SJCRH30 (cell line): ENCODE measurements around the gene TRIM25. TPM values are rescaled to one million over a fixed set of nuclear protein-coding genes. Genes with fewer than 3 reads are reported as not detected.

ENCODE experiments used
- DNase-seq, 2 experiments: peaks; one replicate each; pipeline ENCODE4 v3.0.0-alpha.2; 2015 to 2020
- H3K27ac ChIP-seq: fragments of 250-450 bp; sonication (Bioruptor Pico); 2 replicates; pipeline ENCODE4 v1.5.1; 2020; ENCODE audit warnings: mild to moderate bottlenecking, moderate library complexity
- H3K27me3 ChIP-seq: fragments of 250-450 bp; sonication (Bioruptor Pico); 2 replicates; pipeline ENCODE4 v1.5.1; 2020; ENCODE audit warnings: mild to moderate bottlenecking, moderate library complexity
- H3K36me3 ChIP-seq: fragments of 250-450 bp; sonication (Bioruptor Pico); 2 replicates; pipeline ENCODE4 v1.5.1; 2020; ENCODE audit warnings: mild to moderate bottlenecking, moderate library complexity
- H3K4me1 ChIP-seq: fragments of 250-450 bp; sonication (Bioruptor Pico); 2 replicates; pipeline ENCODE4 v1.5.1; 2020; ENCODE audit warnings: mild to moderate bottlenecking, moderate library complexity
- H3K4me3 ChIP-seq: fragments of 250-450 bp; sonication (Bioruptor Pico); 2 replicates; pipeline ENCODE4 v1.5.1; 2020; ENCODE audit warnings: mild to moderate bottlenecking, moderate library complexity
- H3K9me3 ChIP-seq: fragments of 250-450 bp; sonication (Bioruptor Pico); replicated peaks from 2 replicates; pipeline ENCODE4 v1.5.1; 2020; ENCODE audit warnings: mild to moderate bottlenecking, moderate library complexity
- total RNA-seq: library from RNA; depleted of rRNA; stranded (reverse); fragments of >200 nt; shearing (Covaris generic); gene quantifications from 2 replicates; pipeline ENCODE4 v1.2.3, GENCODE V29; 2014

TRIM25 gene
- total RNA-seq, 1 experiment from 2014 or later, result 2.7 TPM

DNA sequence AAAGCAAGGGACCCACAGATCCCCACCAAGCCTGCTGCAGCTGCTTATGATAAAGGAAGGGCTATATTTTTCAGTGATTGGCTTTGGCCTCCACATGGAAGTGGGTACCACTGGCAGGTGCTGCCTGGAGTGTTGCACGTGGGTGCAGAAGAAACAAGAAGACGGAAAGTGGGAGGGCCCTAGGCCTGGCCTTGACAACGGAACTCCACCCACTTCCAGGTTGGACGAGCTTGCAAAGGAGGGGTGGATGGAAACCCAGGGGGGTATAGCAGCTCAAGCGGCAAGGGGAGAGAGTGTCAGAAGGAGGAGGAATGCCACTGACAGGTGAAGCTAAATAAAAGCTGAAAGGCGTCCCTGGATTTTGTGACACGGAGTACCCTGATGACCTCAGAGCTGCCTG is 20.3 kb downstream of the TRIM25 start:
- Histone ChIP-seq H3K9me3 (no peaks in the 10 kb centered on the region), H3K4me1 (no peaks in the 10 kb centered on the region), H3K27me3 (no peaks in the 10 kb centered on the region), H3K36me3 (no peaks in the 10 kb centered on the region), H3K27ac (no peak overlapping the region), H3K4me3 (no peak overlapping the region)
- no peak for DNase-seq

DNA sequence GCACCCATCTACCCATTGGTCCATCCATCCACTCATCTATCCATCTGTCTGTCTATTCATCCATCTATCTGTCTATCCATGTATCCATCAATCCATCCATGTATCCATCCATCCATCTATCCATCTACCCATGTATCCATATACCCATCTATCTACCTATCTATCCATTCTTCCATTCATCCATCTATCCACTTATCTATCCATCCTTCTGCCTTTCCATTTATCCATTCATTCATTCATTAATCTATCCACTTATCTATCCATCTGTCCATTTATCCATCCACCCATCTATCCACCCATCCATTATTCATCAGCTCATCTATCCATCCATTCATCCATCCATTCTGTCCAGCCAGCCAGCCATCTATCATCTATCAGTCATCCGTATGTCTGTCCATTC is 21.5 kb downstream of the TRIM25 start:
- no peak for DNase-seq
- Histone ChIP-seq H3K9me3 (no peaks in the 10 kb centered on the region), H3K4me1 (no peaks in the 10 kb centered on the region), H3K27ac (no peak overlapping the region), H3K4me3 (no peak overlapping the region), H3K27me3 (no peaks in the 10 kb centered on the region), H3K36me3 (no peaks in the 10 kb centered on the region)

DNA sequence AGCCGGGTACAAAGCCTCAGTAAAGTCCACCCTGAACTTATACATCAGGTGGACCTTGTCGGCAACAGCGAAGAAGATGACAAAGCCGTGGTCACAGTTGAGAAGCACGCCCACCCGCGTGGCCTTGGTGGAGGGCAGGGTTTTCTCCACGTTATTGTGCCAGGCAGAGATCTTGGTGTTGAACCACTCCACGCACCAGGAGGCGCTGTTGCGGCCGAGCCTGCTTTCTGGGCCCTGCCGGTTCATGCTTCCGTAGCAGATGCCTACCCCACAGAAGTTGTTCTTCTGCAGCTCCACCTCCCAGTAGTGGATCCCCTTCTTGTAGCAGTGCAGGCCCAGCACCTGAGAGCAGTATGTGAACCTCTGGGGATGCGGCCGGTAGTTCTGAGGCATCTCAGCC is 22.1 kb downstream of the TRIM25 start:
- H3K4me1 ChIP-seq, result no peaks in the 10 kb centered on the region
- DNase-seq, result no peak
- H3K36me3 ChIP-seq, result no peaks in the 10 kb centered on the region
- H3K27me3 ChIP-seq, result no peaks in the 10 kb centered on the region
- H3K9me3 ChIP-seq, result no peaks in the 10 kb centered on the region
- H3K27ac ChIP-seq, result no peak overlapping the region
- H3K4me3 ChIP-seq, result no peak overlapping the region

DNA sequence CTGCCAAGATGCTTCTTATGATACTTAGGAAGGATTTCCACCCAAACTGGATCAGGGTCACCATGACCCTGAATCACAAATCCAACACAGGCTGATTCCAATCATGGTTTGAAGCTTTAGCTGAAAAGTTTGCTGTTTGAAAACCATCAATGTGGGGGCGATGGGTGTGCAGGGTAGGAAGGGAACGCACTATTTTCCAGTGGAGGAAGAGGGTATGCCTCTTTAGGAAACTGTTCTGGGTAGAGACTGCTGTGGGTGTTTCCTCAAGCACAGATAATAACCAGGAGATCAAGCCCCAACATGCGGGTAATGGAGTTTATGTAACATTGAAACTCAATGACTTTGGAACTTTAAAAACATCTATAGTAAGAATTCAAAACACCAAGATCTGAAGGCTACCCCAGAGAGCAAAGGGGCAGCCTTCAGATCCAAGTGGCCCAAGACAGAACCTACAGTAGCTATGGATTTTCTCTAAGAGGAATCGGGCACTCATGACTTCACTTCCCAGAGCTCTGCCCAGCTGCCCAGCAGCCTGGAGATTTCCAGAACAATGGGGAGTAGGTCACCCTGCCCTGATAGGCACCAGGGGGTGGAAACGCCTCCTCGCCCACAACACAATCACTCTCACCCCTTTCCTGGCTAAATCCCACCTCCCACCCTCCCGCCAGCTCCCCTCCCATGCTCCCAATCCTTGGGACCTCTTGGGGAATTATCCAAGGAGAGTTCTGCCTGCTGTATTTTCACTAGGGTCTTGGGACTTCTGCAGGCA is 22.8 kb downstream of the TRIM25 start:
- no peak overlapping the region for H3K4me3 ChIP-seq
- no peaks in the 10 kb centered on the region for H3K9me3 ChIP-seq
- no peak overlapping the region for H3K27ac ChIP-seq
- no peaks in the 10 kb centered on the region for H3K4me1 ChIP-seq
- DNase-seq, result no peak
- no peaks in the 10 kb centered on the region for H3K27me3 ChIP-seq
- no peaks in the 10 kb centered on the region for H3K36me3 ChIP-seq

DNA sequence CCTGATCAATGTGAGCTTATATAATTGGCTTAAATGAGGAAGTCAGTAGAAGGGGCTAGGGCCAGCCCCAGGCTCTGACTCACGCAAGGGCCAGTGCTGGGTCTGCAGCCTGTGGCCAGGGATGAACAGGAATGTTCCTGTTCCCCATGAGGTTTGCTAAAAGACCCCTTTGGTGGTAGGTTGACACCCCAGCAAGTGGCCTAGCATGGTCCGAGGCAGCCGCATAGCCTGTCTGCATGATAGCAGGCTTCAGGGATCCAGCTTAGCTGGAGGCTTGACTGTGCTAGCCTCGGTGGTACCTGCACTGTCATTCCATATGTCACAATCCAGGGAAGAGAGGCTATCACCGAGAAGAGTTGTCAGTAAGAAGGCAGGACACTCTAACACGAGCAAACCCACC is 23.5 kb downstream of the TRIM25 start:
- Histone ChIP-seq H3K36me3 (no peaks in the 10 kb centered on the region), H3K27me3 (no peaks in the 10 kb centered on the region), H3K4me3 (no peak overlapping the region), H3K9me3 (no peaks in the 10 kb centered on the region), H3K4me1 (no peaks in the 10 kb centered on the region), H3K27ac (no peak overlapping the region)
- no peak for DNase-seq

DNA sequence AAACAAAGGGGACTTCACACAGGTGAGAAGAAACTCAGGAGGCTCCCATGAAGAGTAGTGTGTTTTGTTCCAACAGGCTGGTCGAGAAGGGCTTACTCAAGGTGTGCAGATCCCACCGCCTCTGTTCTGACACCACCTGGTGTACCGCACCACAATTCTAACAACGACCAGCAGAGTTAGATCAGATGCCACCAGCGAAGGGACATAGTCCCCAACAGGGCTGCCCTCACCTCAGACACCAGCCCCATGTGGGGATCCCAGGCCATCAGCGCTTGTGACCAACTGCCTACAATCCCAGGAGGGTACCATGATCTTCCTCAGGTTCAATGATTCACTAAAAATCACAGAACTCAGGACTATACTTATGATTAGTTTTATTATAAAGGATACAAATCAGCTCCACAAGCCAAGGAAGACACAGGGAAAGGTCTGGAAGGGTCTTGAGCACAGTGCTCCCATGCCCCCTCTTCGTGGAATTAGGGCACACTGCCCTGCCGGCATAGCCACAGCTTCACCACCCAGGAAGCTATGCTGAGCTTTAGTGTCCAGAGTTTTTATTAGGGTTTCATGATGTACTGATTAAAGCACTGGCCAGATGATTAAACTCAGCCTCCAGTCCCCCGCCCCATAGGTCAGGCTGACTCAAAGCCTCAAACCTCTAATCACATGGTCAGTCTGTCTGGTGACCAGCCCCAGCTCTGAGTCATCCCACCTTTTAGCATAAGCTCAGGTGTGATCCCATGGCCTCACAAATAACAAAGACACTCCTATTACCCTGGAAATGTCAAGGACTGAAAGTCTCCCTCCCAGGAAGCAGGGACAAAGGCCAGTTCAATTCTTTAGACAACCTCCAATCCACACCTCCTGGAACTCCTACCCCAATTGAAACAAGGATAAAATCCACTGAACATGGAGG is 26.0 kb downstream of the TRIM25 start:
- Histone ChIP-seq H3K27me3 (no peaks in the 10 kb centered on the region), H3K27ac (no peak overlapping the region), H3K4me3 (no peak overlapping the region), H3K4me1 (no peaks in the 10 kb centered on the region), H3K9me3 (no peaks in the 10 kb centered on the region), H3K36me3 (no peaks in the 10 kb centered on the region)
- DNase-seq, result no peak

DNA sequence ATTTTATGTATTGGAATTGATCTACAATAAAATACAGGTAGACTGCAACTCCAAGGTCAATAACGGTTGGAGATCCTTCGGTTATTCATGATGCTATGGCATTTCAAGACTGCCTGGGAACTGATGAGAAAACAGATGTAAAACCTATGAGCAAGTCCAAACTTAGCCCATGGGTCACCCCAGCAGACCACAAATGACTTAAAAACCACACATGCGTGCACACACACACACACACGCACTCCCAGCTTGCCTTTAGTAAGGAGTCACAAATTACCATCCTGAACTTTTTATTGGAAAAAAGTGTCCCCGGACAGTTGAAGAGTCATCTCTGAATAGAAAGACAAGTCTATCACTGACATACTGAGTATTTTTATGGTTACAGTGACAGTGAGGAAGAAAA is 26.7 kb downstream of the TRIM25 start:
- DNase-seq, result no peak
- Histone ChIP-seq H3K27me3 (no peaks in the 10 kb centered on the region), H3K27ac (no peak overlapping the region), H3K4me3 (no peak overlapping the region), H3K4me1 (no peaks in the 10 kb centered on the region), H3K9me3 (no peaks in the 10 kb centered on the region), H3K36me3 (no peaks in the 10 kb centered on the region)

DNA sequence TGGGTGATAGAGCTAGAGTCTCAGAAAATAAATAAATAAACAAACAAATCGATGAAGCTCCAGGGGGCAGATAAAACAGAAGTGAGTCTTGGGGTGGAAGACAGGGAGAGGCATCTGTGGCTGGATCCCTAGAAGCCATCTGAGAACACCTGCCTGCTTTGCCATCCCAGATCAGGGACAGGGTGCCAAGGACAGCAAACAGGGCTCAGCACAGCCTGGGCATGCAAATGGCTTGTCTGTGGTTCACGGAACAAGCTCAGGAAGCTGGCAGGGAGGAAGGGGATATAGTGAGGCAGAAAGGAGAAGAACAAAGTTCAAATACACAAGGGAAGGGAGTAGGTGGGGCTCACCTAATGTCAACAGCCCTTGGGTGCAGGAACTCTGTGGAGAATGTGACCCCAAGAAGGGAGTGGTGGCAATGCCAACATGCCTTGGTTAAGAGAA is 27.5 kb downstream of the TRIM25 start:
- Histone ChIP-seq H3K27me3 (no peaks in the 10 kb centered on the region), H3K4me3 (no peak overlapping the region), H3K36me3 (no peaks in the 10 kb centered on the region), H3K27ac (no peak overlapping the region), H3K9me3 (no peaks in the 10 kb centered on the region), H3K4me1 (no peaks in the 10 kb centered on the region)
- no peak for DNase-seq

DNA sequence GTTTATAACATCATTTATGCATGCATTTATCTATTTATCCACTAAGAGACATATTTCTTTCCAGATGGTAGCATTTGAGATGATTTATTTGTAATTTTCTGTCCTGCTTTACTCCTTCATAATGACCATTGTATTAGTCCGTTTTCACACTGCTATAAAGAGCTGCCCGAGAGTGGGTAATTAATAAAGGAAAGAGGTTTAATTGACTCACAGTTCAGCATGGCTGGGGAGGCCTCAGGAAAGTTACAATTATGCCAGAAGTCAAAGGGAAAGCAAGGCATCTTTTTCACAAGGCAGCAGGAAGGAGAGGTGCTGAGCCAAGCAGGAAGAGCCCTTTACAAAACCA is 28.6 kb downstream of the TRIM25 start:
- H3K27me3 ChIP-seq, result no peaks in the 10 kb centered on the region
- DNase-seq, result no peak
- H3K9me3 ChIP-seq, result no peaks in the 10 kb centered on the region
- no peaks in the 10 kb centered on the region for H3K36me3 ChIP-seq
- H3K4me3 ChIP-seq, result no peak overlapping the region
- no peak overlapping the region for H3K27ac ChIP-seq
- no peaks in the 10 kb centered on the region for H3K4me1 ChIP-seq

DNA sequence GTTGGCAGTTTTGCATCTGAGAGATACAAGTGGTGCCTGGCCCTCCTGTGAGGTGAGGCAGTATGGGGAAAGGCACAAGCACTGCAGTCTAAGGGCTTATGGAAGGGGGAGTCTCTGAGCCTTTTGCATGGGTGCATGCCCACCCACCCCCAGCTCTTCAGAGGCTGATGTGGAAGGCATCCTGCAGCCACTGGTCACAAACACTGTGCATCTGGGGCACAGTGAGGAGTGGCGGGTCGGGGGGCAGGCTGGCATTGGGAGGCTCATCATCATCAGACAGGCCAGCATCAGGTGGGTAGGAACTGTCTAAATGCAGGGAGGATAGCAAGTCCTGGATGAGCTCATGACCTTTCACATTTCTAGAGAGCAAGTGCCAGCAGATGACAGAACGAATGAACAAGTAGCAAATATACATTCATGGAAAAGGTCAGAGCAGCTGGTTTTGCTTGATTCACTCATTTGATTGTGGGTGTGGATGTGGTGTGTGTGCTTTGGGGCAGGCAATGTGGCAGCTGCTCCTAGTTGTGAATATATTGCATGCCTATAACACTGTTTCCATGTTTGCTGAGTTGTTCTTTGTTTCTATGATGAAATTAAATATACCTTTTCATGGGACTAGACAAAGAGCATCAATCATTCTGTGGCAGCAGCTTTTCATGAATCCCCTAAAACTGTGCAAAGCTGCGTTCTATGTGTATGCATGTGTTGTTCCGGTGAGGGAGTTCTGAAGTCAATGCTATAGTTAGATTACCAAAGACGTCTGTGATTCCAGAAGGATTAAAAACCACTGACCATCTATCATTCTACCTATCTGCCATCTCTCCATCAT is 29.2 kb downstream of the TRIM25 start:
- DNase-seq, result no peak
- Histone ChIP-seq H3K27ac (no peak overlapping the region), H3K4me3 (no peak overlapping the region), H3K36me3 (no peaks in the 10 kb centered on the region), H3K9me3 (no peaks in the 10 kb centered on the region), H3K4me1 (no peaks in the 10 kb centered on the region), H3K27me3 (no peaks in the 10 kb centered on the region)

DNA sequence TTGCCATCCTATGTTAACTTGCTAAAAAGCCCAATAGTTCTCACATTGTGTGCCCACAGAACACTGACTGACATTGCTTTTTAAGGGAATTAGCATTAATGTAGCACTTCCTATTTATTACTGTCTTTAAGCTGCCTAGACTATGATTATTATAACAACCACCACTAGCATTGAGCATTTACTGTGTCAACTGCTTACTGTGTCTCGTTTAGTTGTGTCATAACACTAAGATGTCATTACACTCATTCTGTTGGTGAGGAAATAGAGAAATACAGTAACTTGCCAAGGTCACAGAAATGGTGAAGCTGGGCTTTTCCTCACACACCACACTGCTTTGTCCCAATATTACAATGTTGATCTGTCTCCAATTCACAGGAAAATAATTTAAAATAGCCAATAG is 30.2 kb downstream of the TRIM25 start:
- Histone ChIP-seq H3K4me1 (no peaks in the 10 kb centered on the region), H3K9me3 (no peaks in the 10 kb centered on the region)
- no peak for DNase-seq

DNA sequence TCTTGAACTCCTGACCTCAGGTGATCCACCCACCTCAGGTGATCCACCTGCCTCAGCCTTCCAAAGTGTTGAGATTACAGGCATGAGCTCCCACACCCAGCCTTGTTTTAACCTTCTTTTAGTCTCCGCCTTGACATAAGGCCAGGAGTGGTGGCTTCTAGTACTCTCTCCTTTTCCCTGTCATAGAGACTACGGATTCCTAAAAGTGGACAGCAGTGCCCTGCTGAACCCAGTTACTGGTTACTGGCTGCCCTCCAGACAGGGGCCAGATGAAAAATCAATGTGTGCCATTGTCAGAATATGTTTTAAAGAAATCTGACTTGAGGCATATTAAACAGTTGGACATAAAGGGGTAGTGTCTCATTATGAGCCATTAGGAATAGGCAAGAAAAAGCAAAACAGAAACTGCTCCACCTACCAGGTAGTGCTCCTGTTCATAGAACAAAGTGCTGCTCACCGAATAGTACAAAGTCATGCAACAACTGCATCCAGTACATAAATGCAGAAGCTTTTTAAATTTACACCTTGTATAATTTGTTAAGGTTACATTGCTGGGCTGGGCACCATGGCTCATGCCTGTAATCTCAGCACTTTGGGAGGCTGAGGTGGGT is 32.1 kb downstream of the TRIM25 start:
- no peaks in the 10 kb centered on the region for H3K9me3 ChIP-seq
- DNase-seq, result no peak
- no peak overlapping the region for H3K4me3 ChIP-seq
- no peaks in the 10 kb centered on the region for H3K27me3 ChIP-seq
- no peak overlapping the region for H3K27ac ChIP-seq
- no peaks in the 10 kb centered on the region for H3K36me3 ChIP-seq
- no peaks in the 10 kb centered on the region for H3K4me1 ChIP-seq

More for the DNA sequence above, 30.2 kb downstream of the TRIM25 start:
- Histone ChIP-seq H3K27me3 (no peaks in the 10 kb centered on the region), H3K36me3 (no peaks in the 10 kb centered on the region), H3K27ac (no peak overlapping the region), H3K4me3 (no peak overlapping the region)

DNA sequence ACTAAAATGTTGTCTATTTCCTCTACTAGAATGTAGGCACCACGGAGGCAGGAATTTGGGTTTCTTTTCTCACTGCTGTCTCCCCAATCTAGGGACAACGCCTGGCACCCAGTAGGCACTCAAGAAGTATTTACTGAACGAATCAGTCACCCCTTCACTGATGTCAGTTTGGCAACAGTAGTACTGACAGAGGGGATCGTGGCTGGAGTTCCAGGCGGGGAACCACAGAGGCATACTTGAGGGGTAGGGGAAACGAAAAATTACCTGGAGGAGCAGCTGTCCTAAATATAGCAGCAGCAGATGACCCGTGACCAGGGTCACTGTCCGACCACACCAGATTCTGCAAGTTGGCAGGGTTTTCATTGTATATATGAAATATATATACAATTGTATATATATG is 33.3 kb downstream of the TRIM25 start:
- H3K27ac ChIP-seq, result no peak overlapping the region
- DNase-seq, result no peak
- H3K4me1 ChIP-seq, result no peaks in the 10 kb centered on the region
- no peaks in the 10 kb centered on the region for H3K27me3 ChIP-seq
- no peak overlapping the region for H3K4me3 ChIP-seq
- no peaks in the 10 kb centered on the region for H3K36me3 ChIP-seq
- H3K9me3 ChIP-seq, result no peaks in the 10 kb centered on the region

DNA sequence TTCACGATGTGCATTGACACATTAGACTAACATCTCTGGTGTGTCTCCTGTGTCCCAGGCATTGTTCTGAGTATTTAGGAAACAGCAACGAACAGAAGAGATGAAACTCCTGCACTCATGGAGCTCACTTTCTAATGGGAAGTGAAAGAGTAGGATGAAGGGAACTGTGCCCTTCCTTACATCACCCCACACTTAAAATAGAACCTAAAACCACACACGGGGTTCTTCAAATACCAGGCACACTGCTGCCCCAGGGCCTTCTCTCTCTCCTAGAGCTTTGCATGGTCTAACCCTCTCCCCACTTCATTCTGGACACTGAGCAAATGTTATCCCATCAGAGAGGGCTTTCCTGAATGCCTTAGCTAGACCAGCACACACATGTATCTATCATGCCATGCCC is 33.7 kb downstream of the TRIM25 start:
- no peak for DNase-seq
- no peaks in the 10 kb centered on the region for H3K27me3 ChIP-seq
- H3K27ac ChIP-seq, result no peak overlapping the region
- H3K9me3 ChIP-seq, result no peaks in the 10 kb centered on the region
- no peak overlapping the region for H3K4me3 ChIP-seq
- H3K36me3 ChIP-seq, result no peaks in the 10 kb centered on the region
- no peaks in the 10 kb centered on the region for H3K4me1 ChIP-seq
